ENCODE results near the gene IFNGR1. TPM values are rescaled to one million over a fixed set of nuclear protein-coding genes. Genes with fewer than 3 reads are reported as not detected.

Gene IFNGR1
- total and polyA plus RNA-seq, 4 donors = 108 to 327 (median 149) TPM

DNA sequence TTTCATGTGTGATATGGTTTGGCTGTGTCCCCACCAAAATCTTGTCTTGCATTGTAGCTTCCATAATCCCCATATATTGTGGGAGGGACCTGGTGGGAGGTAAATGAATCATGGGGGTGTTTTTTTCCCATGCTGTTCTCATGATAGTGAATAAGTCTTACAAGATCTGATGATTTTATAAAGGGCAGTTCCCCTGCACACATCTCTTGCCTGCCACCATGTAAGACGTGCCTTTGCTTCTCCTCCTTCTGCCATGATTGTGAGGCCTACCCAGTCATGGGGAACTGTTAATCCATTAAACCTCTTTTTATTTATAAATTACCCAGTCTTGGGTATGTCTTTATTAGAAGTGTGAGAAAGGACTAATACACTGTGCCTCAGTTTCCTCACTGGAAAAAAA is 41.6 kb downstream of the IFNGR1 start:
- no peak for ATAC-seq (ENCODE audit: insufficient read depth, low FRiP score)
- 100% methylated on average over 1 of the region's 1 CpG for WGBS, 2 donors

GRCh38 chr6:137176729-137177128 is 42.5 kb downstream of the IFNGR1 start:
- Histone ChIP-seq H3K36me3 (ENCODE audit: control insufficient read depth in 4 of 4, insufficient read depth in 4 of 4, low read length in 4 of 4) (no peaks in the 10 kb centered on the region), H3K27ac (ENCODE audit: low read depth in 1 of 2, low read length in 1 of 2) (no peak overlapping the region), H3K9me3 (ENCODE audit: control insufficient read depth in 4 of 4, insufficient read depth in 3 of 4, low read length in 3 of 4) (peaks cover 0 to 11% (median 3%) of the 10 kb centered on the region in 4 donors), H3K9ac (ENCODE audit: insufficient read depth in 1 of 2, low read length in 2 of 2) (no peak overlapping the region), H3K4me3 (no peak overlapping the region), H3K27me3 (ENCODE audit: control insufficient read depth in 3 of 3, insufficient read depth in 3 of 3, low read length in 2 of 3) (no peaks in the 10 kb centered on the region), H3K4me1 (ENCODE audit: control insufficient read depth in 5 of 5, insufficient read depth in 5 of 5, low read length in 5 of 5) (peaks cover 0 to 3% (median 0%) of the 10 kb centered on the region in 5 donors)
- DNase-seq = no peak
- no peak for ATAC-seq (ENCODE audit: insufficient read depth, low FRiP score)
- no peak for TF ChIP-seq CTCF (IDR thresholded peaks at IDR 0.05; ENCODE audit: control extremely low read depth, extremely low read depth)
- whole genome bisulfite sequencing, 2 donors = 92 to 96% methylated on average over 5 of the region's 5 CpGs

More for the DNA sequence above, 41.6 kb downstream of the IFNGR1 start:
- Histone ChIP-seq H3K9ac (ENCODE audit: insufficient read depth in 1 of 2, low read length in 2 of 2) (no peak overlapping the region), H3K27me3 (ENCODE audit: control insufficient read depth in 3 of 3, insufficient read depth in 3 of 3, low read length in 2 of 3) (no peaks in the 10 kb centered on the region), H3K36me3 (ENCODE audit: control insufficient read depth in 4 of 4, insufficient read depth in 4 of 4, low read length in 4 of 4) (no peaks in the 10 kb centered on the region), H3K9me3 (ENCODE audit: control insufficient read depth in 4 of 4, insufficient read depth in 3 of 4, low read length in 3 of 4) (peaks cover 0 to 16% (median 7%) of the 10 kb centered on the region in 4 donors), H3K27ac (ENCODE audit: low read depth in 1 of 2, low read length in 1 of 2) (no peak overlapping the region), H3K4me1 (ENCODE audit: control insufficient read depth in 5 of 5, insufficient read depth in 5 of 5, low read length in 5 of 5) (peaks cover 0 to 3% (median 0%) of the 10 kb centered on the region in 5 donors), H3K4me3 (no peak overlapping the region)
- TF ChIP-seq CTCF (IDR thresholded peaks at IDR 0.05; ENCODE audit: control extremely low read depth, extremely low read depth) = no peak
- DNase-seq = no peak

DNA sequence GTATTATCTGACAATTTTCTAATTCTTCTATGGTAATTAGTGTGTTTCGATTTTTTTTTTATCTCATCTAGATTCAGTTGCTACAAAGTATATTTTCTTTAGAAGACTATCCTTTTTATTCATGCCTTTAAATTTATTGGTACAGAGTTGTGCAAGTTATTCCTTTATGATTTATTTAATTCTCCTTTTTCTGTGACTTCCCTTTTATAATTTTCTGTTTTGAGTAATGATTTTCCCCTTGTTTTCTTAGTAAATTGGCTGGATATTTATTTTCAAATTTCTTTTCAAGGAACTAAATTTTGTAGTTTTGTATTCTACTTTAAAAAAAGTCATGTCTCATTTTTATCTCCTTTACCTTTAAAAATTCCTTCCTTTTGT is 43.3 kb downstream of the IFNGR1 start:
- Histone ChIP-seq H3K4me1 (ENCODE audit: control insufficient read depth in 5 of 5, insufficient read depth in 5 of 5, low read length in 5 of 5) (peaks cover 0 to 3% (median 0%) of the 10 kb centered on the region in 5 donors), H3K27me3 (ENCODE audit: control insufficient read depth in 3 of 3, insufficient read depth in 3 of 3, low read length in 2 of 3) (no peaks in the 10 kb centered on the region), H3K9ac (ENCODE audit: insufficient read depth in 1 of 2, low read length in 2 of 2) (no peak overlapping the region), H3K4me3 (no peak overlapping the region), H3K27ac (ENCODE audit: low read depth in 1 of 2, low read length in 1 of 2) (no peak overlapping the region), H3K36me3 (ENCODE audit: control insufficient read depth in 4 of 4, insufficient read depth in 4 of 4, low read length in 4 of 4) (no peaks in the 10 kb centered on the region), H3K9me3 (ENCODE audit: control insufficient read depth in 4 of 4, insufficient read depth in 3 of 4, low read length in 3 of 4) (peaks cover 0 to 5% (median 3%) of the 10 kb centered on the region in 4 donors)
- ATAC-seq (ENCODE audit: insufficient read depth, low FRiP score) (no peak), DNase-seq (no peak)
- no peak for TF ChIP-seq CTCF (IDR thresholded peaks at IDR 0.05; ENCODE audit: control extremely low read depth, extremely low read depth)
- WGBS, 2 donors = 96 to 97% methylated on average over 1 of the region's 1 CpG
